Erythroblast (primary cell): Measurements from ENCODE around the gene ZBTB20.

Experiments
- GATA1 ChIP-seq: IDR thresholded peaks from 2 replicates; pipeline ENCODE4 v1.6.1; 2011; ENCODE audit warnings: low read depth, mild to moderate bottlenecking, control low read depth, low read length, moderate library complexity
- POLR2A ChIP-seq: IDR thresholded peaks from 2 replicates; pipeline ENCODE4 v1.6.1; 2011; ENCODE audit warnings: mild to moderate bottlenecking, low read length

DNA sequence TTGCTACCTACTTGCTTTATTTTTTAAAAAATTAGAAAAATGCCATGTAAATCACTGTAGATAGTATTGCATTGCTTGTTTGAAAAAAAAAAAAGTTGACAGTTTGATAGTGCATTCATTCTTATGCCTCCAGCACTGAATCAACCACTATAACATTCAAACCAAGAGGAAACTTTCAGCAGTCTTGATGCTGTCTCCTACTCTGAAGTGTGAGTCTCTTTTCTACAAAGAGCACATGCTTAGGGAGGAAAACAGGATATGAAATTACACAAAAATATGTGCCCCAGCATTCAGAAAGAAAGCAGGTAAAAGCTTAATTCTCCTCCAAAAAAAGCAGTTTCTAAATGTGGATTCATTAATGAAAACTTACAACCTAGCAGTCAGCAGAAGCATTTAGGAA, 78.3 kb downstream of the ZBTB20 start:
- TF ChIP-seq GATA1 (no peak), POLR2A (no peak)
